Fibroblast of lung (primary cell): Measurements from ENCODE around the gene KRTAP1-5.

Experiments
- EZH2 ChIP-seq: IDR thresholded peaks from 2 replicates; pipeline ENCODE4 v1.5.1; 2012; ENCODE audit warnings: low read length, control low read depth, mild to moderate bottlenecking; ENCODE audit errors: missing control alignments
- TF ChIP-seq, protein P1 (sequence below), 2 donors: IDR thresholded peaks in 1 of 2; conservative IDR thresholded peaks in 1 of 2; 1 replicate in 1 of 2; 2 replicates in 1 of 2; pipeline ENCODE4 v1.5.1; 2011 to 2012; ENCODE audit warnings: low read length in 2 of 2, control low read depth in 1 of 2, inconsistent platforms in 1 of 2, low read depth in 1 of 2, mild to moderate bottlenecking in 1 of 2

- TF ChIP-seq, protein P1, sequence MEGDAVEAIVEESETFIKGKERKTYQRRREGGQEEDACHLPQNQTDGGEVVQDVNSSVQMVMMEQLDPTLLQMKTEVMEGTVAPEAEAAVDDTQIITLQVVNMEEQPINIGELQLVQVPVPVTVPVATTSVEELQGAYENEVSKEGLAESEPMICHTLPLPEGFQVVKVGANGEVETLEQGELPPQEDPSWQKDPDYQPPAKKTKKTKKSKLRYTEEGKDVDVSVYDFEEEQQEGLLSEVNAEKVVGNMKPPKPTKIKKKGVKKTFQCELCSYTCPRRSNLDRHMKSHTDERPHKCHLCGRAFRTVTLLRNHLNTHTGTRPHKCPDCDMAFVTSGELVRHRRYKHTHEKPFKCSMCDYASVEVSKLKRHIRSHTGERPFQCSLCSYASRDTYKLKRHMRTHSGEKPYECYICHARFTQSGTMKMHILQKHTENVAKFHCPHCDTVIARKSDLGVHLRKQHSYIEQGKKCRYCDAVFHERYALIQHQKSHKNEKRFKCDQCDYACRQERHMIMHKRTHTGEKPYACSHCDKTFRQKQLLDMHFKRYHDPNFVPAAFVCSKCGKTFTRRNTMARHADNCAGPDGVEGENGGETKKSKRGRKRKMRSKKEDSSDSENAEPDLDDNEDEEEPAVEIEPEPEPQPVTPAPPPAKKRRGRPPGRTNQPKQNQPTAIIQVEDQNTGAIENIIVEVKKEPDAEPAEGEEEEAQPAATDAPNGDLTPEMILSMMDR (conservative IDR thresholded peaks at IDR 0.05 in 1 of 2, IDR thresholded peaks at IDR 0.05 in 1 of 2; ENCODE audit: low read depth in 1 of 2, low read length in 2 of 2): no peak
- TF ChIP-seq EZH2: no peak
Measured at GRCh38 chr17:40984226-40984625, 42.8 kb downstream of the KRTAP1-5 start, which contains the start of gene KRT40.
